Measurements from ENCODE around the gene CSF2RB. TPM values are rescaled to one million over a fixed set of nuclear protein-coding genes. Genes with fewer than 3 reads are reported as not detected.

The CSF2RB gene
- total RNA-seq, 1 experiment from 2014 or later, result 0.07 TPM

GRCh38 chr22:36923131-36923788 is 9.8 kb downstream of the CSF2RB start (continued):
- TF ChIP-seq FOXJ3 (CRISPR knock-in tag; IDR thresholded peaks at IDR 0.05; ENCODE audit: borderline replicate concordance), result no peak
- no peak for TF ChIP-seq ZNF219 (CRISPR knock-in tag; IDR thresholded peaks at IDR 0.05; ENCODE audit: borderline replicate concordance)
- TF ChIP-seq, protein P1, sequence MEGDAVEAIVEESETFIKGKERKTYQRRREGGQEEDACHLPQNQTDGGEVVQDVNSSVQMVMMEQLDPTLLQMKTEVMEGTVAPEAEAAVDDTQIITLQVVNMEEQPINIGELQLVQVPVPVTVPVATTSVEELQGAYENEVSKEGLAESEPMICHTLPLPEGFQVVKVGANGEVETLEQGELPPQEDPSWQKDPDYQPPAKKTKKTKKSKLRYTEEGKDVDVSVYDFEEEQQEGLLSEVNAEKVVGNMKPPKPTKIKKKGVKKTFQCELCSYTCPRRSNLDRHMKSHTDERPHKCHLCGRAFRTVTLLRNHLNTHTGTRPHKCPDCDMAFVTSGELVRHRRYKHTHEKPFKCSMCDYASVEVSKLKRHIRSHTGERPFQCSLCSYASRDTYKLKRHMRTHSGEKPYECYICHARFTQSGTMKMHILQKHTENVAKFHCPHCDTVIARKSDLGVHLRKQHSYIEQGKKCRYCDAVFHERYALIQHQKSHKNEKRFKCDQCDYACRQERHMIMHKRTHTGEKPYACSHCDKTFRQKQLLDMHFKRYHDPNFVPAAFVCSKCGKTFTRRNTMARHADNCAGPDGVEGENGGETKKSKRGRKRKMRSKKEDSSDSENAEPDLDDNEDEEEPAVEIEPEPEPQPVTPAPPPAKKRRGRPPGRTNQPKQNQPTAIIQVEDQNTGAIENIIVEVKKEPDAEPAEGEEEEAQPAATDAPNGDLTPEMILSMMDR (IDR thresholded peaks at IDR 0.05), result no peak
- no peak for TF ChIP-seq JAZF1 (CRISPR knock-in tag; IDR thresholded peaks at IDR 0.05)

GRCh38 chr22:36924151-36924698 is 10.8 kb downstream of the CSF2RB start:
- no peaks in the 10 kb centered on the region for H3K36me3 Mint-ChIP-seq

GRCh38 chr22:36925388-36926290 is 12.2 kb downstream of the CSF2RB start:
- CTCF ChIA-PET, result no interaction called here
- no peak overlapping the region for H3K4me3 Mint-ChIP-seq
- H3K27me3 Mint-ChIP-seq (ENCODE audit: low read depth), result no peaks in the 10 kb centered on the region; the same call in 1 of the 2 replicates
- no peaks in the 10 kb centered on the region for H3K36me3 Mint-ChIP-seq
- ATAC-seq (no peak), DNase-seq (ENCODE audit: low spot score) (no peak)
- H3K4me1 Mint-ChIP-seq, result peaks cover 6% of the 10 kb centered on the region; the same call in 1 of the 2 replicates
- H3K9me3 Mint-ChIP-seq, result no peaks in the 10 kb centered on the region
- H3K27ac Mint-ChIP-seq, result no peak overlapping the region; the same call in 1 of the 2 replicates
- POLR2A ChIA-PET, result no interaction called here
- TF ChIP-seq PRDM15 (CRISPR knock-in tag; IDR thresholded peaks at IDR 0.05) (no peak), NR3C1 (CRISPR knock-in tag; conservative IDR thresholded peaks at IDR 0.05; ENCODE audit: low read depth) (no peak), CREB1 (CRISPR knock-in tag; IDR thresholded peaks at IDR 0.05) (no peak), STAT6 (CRISPR knock-in tag; conservative IDR thresholded peaks at IDR 0.05; ENCODE audit: low read depth) (no peak)
- TF ChIP-seq, protein P2, sequence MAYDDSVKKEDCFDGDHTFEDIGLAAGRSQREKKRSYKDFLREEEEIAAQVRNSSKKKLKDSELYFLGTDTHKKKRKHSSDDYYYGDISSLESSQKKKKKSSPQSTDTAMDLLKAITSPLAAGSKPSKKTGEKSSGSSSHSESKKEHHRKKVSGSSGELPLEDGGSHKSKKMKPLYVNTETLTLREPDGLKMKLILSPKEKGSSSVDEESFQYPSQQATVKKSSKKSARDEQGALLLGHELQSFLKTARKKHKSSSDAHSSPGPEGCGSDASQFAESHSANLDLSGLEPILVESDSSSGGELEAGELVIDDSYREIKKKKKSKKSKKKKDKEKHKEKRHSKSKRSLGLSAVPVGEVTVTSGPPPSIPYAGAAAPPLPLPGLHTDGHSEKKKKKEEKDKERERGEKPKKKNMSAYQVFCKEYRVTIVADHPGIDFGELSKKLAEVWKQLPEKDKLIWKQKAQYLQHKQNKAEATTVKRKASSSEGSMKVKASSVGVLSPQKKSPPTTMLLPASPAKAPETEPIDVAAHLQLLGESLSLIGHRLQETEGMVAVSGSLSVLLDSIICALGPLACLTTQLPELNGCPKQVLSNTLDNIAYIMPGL (CRISPR knock-in tag; IDR thresholded peaks at IDR 0.05), result no peak
- TF ChIP-seq, protein P1 (IDR thresholded peaks at IDR 0.05), result no peak

More at GRCh38 chr22:36924151-36924698, 10.8 kb downstream of the CSF2RB start:
- Mint-ChIP-seq H3K27me3 (ENCODE audit: low read depth) (no peaks in the 10 kb centered on the region; the same call in 1 of the 2 replicates), H3K27ac (no peak overlapping the region), H3K9me3 (no peaks in the 10 kb centered on the region), H3K4me3 (no peak overlapping the region), H3K4me1 (peaks cover 6% of the 10 kb centered on the region; the same call in 1 of the 2 replicates)
- DNase-seq (ENCODE audit: low spot score), result no peak
- ChIA-PET POLR2A (no interaction called here), CTCF (interaction anchor here (1.5 kb wide), 1 partner anchor 122 kb away, joined by 4 read pairs; no protein-coding TSS in a partner anchor)
- ATAC-seq, result no peak
- TF ChIP-seq, protein P3, sequence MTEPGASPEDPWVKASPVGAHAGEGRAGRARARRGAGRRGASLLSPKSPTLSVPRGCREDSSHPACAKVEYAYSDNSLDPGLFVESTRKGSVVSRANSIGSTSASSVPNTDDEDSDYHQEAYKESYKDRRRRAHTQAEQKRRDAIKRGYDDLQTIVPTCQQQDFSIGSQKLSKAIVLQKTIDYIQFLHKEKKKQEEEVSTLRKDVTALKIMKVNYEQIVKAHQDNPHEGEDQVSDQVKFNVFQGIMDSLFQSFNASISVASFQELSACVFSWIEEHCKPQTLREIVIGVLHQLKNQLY (CRISPR knock-in tag; IDR thresholded peaks at IDR 0.05), result no peak
